ENCODE measurements around the gene CREB3.

CREB3 gene

GRCh38 chr9:35725362-35725761, 7.1 kb upstream of the CREB3 start:
- DNase-seq = peak in 1 of 2 experiments; percentile 13
- no peak for TF ChIP-seq GATA1 (IDR thresholded peaks at IDR 0.05; ENCODE audit: low read depth, low read length)
- TF ChIP-seq POLR2A (IDR thresholded peaks at IDR 0.05; ENCODE audit: low read length) = no peak

GRCh38 chr9:35726931-35727330, 5.5 kb upstream of the CREB3 start:
- no peak for TF ChIP-seq POLR2A (IDR thresholded peaks at IDR 0.05; ENCODE audit: low read length)
- no peak for TF ChIP-seq GATA1 (IDR thresholded peaks at IDR 0.05; ENCODE audit: low read depth, low read length)
- peak; percentile 64 to 74 for DNase-seq

GRCh38 chr9:35727676-35728040, 4.8 kb upstream of the CREB3 start:
- no peak for TF ChIP-seq POLR2A (IDR thresholded peaks at IDR 0.05; ENCODE audit: low read length)
- no peak for TF ChIP-seq GATA1 (IDR thresholded peaks at IDR 0.05; ENCODE audit: low read depth, low read length)
- peak; percentile 69 to 82 for DNase-seq

- TF ChIP-seq POLR2A (IDR thresholded peaks at IDR 0.05; ENCODE audit: low read length) = peak; percentile 47
- no peak for TF ChIP-seq GATA1 (IDR thresholded peaks at IDR 0.05; ENCODE audit: low read depth, low read length)
- peak; percentile 82 to 95 for DNase-seq
Measured at GRCh38 chr9:35728041-35728971, 4.2 kb upstream of the CREB3 start.

- peak; percentile 27 to 47 for DNase-seq
- TF ChIP-seq GATA1 (IDR thresholded peaks at IDR 0.05; ENCODE audit: low read depth, low read length) (no peak), POLR2A (IDR thresholded peaks at IDR 0.05; ENCODE audit: low read length) (no peak)
Measured at GRCh38 chr9:35729101-35729500, 3.4 kb upstream of the CREB3 start.

- no peak for TF ChIP-seq POLR2A (IDR thresholded peaks at IDR 0.05; ENCODE audit: low read length)
- no peak for TF ChIP-seq GATA1 (IDR thresholded peaks at IDR 0.05; ENCODE audit: low read depth, low read length)
- DNase-seq = peak; percentile 70 to 77
Measured at GRCh38 chr9:35729700-35730485, 2.6 kb upstream of the CREB3 start.

- no peak for TF ChIP-seq GATA1 (IDR thresholded peaks at IDR 0.05; ENCODE audit: low read depth, low read length)
- TF ChIP-seq POLR2A (IDR thresholded peaks at IDR 0.05; ENCODE audit: low read length) = no peak
- DNase-seq = peak in 1 of 2 experiments; percentile 43
Measured at GRCh38 chr9:35730486-35730854, 2.0 kb upstream of the CREB3 start.

- no peak for DNase-seq
- no peak for TF ChIP-seq POLR2A (IDR thresholded peaks at IDR 0.05; ENCODE audit: low read length)
- no peak for TF ChIP-seq GATA1 (IDR thresholded peaks at IDR 0.05; ENCODE audit: low read depth, low read length)
Measured at GRCh38 chr9:35731415-35732184, 866 bp upstream of the CREB3 start.

- peak; percentile 55 to 61 for DNase-seq
- TF ChIP-seq POLR2A (IDR thresholded peaks at IDR 0.05; ENCODE audit: low read length) (no peak), GATA1 (IDR thresholded peaks at IDR 0.05; ENCODE audit: low read depth, low read length) (no peak)
Measured at GRCh38 chr9:35732800-35733541, 505 bp downstream of the CREB3 start.

GRCh38 chr9:35734096-35734495, 1.6 kb downstream of the CREB3 start:
- no peak for TF ChIP-seq POLR2A (IDR thresholded peaks at IDR 0.05; ENCODE audit: low read length)
- no peak for DNase-seq

- peak; percentile 79 to 85 for DNase-seq
- TF ChIP-seq GATA1 (IDR thresholded peaks at IDR 0.05; ENCODE audit: low read depth, low read length) (no peak), POLR2A (IDR thresholded peaks at IDR 0.05; ENCODE audit: low read length) (no peak)
Measured at GRCh38 chr9:35736201-35736633, 3.8 kb downstream of the CREB3 start.

- TF ChIP-seq GATA1 (IDR thresholded peaks at IDR 0.05; ENCODE audit: low read depth, low read length) (no peak), POLR2A (IDR thresholded peaks at IDR 0.05; ENCODE audit: low read length) (no peak)
- DNase-seq = no peak
Measured at GRCh38 chr9:35737143-35737542, 4.7 kb downstream of the CREB3 start.

GRCh38 chr9:35738186-35738585, 5.7 kb downstream of the CREB3 start:
- DNase-seq = no peak
- TF ChIP-seq POLR2A (IDR thresholded peaks at IDR 0.05; ENCODE audit: low read length) (no peak), GATA1 (IDR thresholded peaks at IDR 0.05; ENCODE audit: low read depth, low read length) (no peak)
